ENCODE data around the gene NCAM1.
A peak's percentile ranks its signal among the peaks of the same experiment; 100 is the strongest.
"Not testable (repeated sequence)": the region's sequence is repeated elsewhere in the genome, so short reads cannot be mapped to it uniquely, and the experiment has no call there.

NCAM1 gene

GRCh38 chr11:113277907-113278306 lies 316.7 kb downstream of the NCAM1 start:
- no peak for DNase-seq (ENCODE audit: low read depth)

GRCh38 chr11:113278481-113278880 lies 317.3 kb downstream of the NCAM1 start:
- no peak for DNase-seq (ENCODE audit: low read depth)

- no peak for DNase-seq (ENCODE audit: low read depth)
Measured at GRCh38 chr11:113278925-113279324, 317.7 kb downstream of the NCAM1 start.

GRCh38 chr11:113279591-113279990 lies 318.4 kb downstream of the NCAM1 start:
- no peak for DNase-seq (ENCODE audit: low read depth)

DNA sequence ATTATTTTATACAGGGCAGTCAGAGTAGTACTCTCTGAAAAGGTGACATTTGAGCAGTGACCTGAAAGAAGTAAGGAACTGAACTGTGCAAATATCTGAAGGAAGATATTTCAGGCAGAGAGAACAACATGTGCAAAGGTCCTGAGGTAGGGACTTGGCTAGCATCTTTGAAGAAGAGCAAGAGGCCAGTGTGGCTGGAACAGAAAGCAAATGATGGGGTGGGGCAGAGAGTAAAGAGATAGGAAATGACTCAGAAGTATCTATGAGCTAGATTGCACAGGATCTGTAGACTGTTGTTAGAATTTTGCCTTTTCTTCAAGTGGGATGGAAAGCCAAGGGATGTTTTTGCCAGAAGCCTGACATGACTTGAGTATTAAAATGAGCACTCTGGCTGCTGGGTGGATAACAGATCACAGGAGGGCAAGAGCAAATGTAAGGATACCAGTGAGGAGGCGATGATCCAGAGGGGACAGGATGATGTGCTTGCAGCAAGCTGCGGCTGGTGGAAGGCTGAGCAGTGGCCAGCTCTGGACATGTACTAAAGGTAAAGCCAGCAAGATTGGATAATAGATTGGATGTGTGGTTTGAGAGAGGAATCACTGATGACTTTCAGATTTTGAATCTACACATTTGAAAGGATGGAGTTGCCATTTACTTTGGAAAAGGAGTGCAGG lies 320.0 kb downstream of the NCAM1 start:
- no peak for DNase-seq (ENCODE audit: low read depth)

DNA sequence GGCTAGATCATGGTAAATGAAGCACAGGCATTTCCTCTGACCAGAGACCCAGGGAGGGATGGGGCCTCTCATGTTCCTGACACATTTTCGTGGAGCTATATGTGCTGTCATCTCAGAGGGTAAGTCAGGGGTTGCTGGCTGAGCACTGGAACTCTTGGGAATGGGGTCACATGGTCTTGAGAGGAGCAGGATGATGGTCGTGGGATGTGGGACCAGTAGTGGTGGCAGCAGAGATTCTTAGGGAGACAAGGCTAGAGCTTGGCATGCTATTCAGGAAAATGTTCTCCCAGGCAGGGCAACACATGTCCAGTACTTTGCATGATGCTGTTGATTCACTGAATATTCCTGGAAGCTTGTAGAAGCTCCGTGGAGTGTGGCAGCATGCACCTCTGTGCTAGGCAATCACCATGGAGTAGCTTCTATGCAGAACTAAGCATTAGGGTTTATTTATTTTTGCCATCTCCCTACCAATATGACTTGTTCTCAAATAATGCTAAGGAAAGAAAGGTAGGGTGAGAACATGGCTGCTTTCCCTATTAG lies 321.7 kb downstream of the NCAM1 start:
- no peak for DNase-seq (ENCODE audit: low read depth)

DNA sequence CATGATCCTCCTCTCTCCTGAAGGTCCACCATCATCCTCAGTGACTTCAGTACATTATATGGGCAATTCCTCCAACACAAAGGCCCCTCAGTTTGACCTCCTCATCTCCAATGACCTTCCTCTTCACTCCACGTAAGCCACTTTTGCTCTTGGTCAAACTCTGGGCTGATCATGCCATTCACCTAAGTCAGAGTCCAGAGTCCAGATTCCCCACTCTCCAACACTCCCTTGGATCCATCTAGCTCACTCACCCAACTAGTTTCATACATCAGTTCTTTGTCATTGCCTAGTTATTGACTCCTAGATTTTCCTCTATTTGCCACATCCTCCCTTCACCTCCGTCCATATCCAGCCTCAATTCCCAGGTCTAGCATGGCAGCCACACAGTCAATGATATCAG lies 322.7 kb downstream of the NCAM1 start:
- DNase-seq (ENCODE audit: low read depth) = no peak

DNA sequence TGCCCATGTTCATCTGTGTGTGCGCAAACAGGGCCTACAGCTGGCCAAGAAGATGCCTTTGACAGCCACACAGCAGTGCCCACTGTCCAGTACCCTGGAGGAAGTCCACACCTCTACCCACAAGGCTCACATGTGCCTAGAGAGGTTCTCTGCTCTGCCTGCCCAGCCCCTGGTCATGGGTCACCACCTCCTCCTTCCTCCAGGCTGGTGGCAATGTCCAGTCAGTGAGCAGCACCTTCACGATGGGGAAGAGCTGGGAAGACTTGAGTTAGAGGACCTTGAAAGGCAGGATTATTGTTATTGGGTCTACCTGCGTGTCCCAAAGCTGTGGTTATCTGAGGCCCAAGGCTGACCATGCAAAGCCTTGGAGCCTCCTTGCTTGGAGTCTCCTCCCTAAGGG lies 324.8 kb downstream of the NCAM1 start:
- no peak for DNase-seq (ENCODE audit: low read depth)

DNA sequence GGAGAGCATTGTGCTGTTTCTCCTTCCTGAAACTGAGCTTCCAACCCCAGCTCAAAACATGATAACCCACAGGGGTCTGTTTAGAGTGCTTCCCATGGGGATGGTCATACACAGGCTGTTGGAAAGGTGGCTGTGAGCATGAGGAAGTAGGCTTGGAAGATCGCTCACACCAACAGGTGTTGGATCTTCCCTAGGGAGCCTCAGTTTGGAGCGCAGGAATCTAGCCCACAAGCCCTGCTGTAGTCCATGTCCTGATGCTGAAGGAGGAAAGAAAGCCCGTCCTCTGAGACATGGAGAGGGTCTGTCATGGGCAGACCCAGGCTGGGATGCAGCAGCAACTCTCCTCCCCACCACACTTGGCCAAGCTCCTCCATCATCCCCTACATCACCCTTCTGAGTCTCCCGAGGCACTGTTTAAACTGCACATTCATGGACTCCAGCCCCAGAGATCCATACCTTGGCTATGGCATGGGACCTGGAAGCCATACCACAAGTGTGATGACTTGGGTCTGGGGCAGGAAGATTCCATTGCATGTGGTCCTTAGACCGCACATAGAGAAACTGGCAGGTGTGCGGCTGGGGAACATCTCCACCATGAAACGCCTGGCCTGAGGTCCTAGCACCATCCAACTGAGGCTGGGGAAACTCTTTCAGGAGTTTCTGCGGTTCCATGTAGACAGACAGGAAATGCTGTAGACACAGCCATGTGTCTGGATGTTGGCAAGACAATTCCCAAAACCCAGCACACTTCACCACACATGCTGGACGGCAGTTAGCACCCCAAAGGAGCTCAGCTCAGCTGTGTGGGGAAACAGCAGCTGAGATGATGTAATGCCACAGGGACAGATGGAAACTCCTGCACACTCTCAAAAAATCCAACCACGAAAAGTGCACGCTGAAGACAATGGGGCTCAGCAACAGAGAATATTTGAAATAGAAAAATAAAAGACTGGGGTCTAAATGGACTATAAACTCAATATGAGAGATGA lies 325.6 kb downstream of the NCAM1 start:
- DNase-seq (ENCODE audit: low read depth) = no peak

GRCh38 chr11:113287801-113288200 lies 326.6 kb downstream of the NCAM1 start:
- no peak for DNase-seq (ENCODE audit: low read depth)

DNA sequence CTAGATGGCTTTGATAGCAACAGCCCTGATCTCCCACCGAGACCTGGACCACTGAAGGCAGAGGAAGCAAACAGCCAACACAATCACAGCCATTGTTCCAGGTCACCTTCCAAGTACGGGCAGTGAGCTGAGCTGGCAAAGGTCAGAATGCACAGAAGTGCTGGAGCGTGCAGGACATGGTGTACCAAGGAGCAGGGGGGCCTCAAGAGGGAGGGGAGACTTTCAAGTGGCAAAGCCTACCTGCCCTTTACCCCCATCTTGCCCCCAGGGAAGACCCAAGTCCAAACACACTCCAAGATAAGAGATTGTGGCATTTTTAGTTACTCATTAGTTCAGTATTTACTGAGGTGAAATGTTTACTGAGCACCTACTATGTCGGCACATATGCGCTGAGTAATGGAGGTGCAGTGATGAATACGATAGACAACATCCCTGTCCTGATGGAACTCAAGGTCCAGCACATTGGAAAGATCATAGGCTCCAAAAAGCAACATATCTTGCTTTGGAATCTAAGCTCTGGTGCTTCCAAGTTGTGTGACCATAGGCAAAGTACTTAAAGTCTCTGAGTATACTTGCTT lies 327.2 kb downstream of the NCAM1 start:
- DNase-seq (ENCODE audit: low read depth) = no peak

GRCh38 chr11:113289431-113290187 lies 328.4 kb downstream of the NCAM1 start:
- peak; percentile 34 for DNase-seq (ENCODE audit: low read depth)

GRCh38 chr11:113293936-113294335 lies 332.7 kb downstream of the NCAM1 start:
- DNase-seq (ENCODE audit: low read depth) = no peak

- DNase-seq (ENCODE audit: low read depth) = no peak
Measured at GRCh38 chr11:113295993-113296392, 334.8 kb downstream of the NCAM1 start.

GRCh38 chr11:113296447-113297205 lies 335.4 kb downstream of the NCAM1 start:
- no peak for DNase-seq (ENCODE audit: low read depth)

- not testable (repeated sequence) for DNase-seq (ENCODE audit: low read depth)
Measured at GRCh38 chr11:113298496-113298895, 337.3 kb downstream of the NCAM1 start.

GRCh38 chr11:113304916-113305315 lies 343.7 kb downstream of the NCAM1 start:
- no peak for DNase-seq (ENCODE audit: low read depth)

DNA sequence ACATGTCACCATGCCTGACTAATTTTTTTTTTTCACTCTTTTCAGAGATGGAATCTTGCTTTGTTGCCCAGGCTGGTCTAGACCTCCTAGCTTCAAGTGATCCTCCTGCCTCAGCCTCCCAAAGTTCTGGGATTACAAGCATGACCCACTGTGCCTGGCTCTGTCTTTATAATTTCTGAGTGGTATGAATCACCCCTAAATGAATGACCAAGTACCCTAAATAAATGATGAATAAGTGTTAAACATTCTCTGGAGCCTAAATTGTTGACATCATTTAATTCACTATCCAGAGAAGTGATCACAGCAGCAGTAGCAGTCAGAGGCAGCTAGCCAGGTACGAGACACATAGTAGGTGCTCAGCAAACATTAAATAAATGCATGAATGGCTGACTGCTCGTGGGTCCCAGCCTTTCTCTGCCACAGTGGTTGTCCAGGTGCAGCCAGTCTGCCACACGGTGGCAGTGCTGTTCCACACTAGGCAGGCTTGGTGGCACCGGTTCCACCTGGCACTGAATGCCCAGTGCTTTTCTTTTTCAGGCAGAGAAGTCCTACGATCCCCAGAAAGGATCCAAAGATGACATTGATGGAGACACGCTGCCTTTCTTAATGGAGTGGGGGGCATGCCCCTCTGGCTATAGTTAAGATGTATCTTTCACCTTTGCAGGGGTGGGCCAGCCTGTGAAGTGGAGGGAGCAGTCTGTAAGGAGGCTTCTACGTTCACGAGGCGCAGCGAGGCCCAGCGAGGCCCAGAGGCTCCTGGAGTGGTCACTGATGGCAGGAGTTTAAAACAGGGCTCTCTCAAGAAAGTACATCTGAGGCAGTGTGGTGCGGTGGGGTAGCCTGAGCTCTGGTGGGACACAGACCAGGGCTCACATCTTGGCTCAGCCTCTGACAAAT lies 344.5 kb downstream of the NCAM1 start:
- peak; percentile 48 for DNase-seq (ENCODE audit: low read depth)

GRCh38 chr11:113308601-113309000 lies 347.4 kb downstream of the NCAM1 start:
- no peak for DNase-seq (ENCODE audit: low read depth)

DNA sequence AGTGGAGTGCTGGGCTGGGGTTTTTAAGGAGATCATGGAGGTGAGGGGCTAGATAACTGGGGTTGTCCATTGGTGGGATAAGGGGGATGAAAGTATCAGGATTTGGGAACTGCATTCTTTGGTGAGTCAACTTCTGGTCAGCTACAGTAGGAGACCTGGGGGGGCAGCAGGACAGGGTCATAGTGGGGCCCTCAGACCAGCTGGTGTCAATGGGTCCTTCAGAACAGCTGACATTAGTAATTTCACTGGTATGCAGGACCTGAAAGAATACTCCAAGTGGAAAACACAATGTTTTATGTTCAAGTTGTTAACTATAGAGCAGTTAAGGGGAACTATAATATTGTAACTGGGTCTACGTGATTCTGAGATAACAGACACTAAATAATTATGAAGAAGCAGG lies 350.3 kb downstream of the NCAM1 start:
- no peak for DNase-seq (ENCODE audit: low read depth)

Measured in stimulated activated CD8-positive, alpha-beta memory T cell treated with anti-CD3 and anti-CD28 coated beads, Interleukin-15, amount 100 ng/mL, for 1 hour (primary cell).